Fibroblast of lung (primary cell): ENCODE measurements around the gene GRIK4.

Source experiments
- CTCF ChIP-seq, 2 donors: IDR thresholded peaks in 1 of 2; conservative IDR thresholded peaks in 1 of 2; 1 replicate in 1 of 2; 2 replicates in 1 of 2; pipeline ENCODE4 v1.5.1; 2011 to 2012; ENCODE audit warnings: low read length in 2 of 2, control low read depth in 1 of 2, inconsistent platforms in 1 of 2, low read depth in 1 of 2, mild to moderate bottlenecking in 1 of 2
- EZH2 ChIP-seq: IDR thresholded peaks from 2 replicates; pipeline ENCODE4 v1.5.1; 2012; ENCODE audit warnings: low read length, control low read depth, mild to moderate bottlenecking; ENCODE audit errors: missing control alignments

GRCh38 chr11:120680322-120680721 lies 168.8 kb downstream of the GRIK4 start:
- no peak for TF ChIP-seq CTCF (conservative IDR thresholded peaks at IDR 0.05 in 1 of 2, IDR thresholded peaks at IDR 0.05 in 1 of 2; ENCODE audit: low read depth in 1 of 2, low read length in 2 of 2)
- TF ChIP-seq EZH2, result no peak
